Brain microvascular endothelial cell (primary cell): ENCODE measurements around the gene COASY.
A peak's percentile ranks its signal among the peaks of the same experiment; 100 is the strongest.

Source experiments
- DNase-seq: peaks from one replicate; pipeline ENCODE4 v3.0.0-alpha.2; 2020
- H3K27ac ChIP-seq: fragments of 250-450 bp; sonication (Bioruptor Pico); 2 replicates; pipeline ENCODE4 v1.5.1; 2020; ENCODE audit warnings: mild to moderate bottlenecking, moderate library complexity
- H3K27me3 ChIP-seq: fragments of 250-450 bp; sonication (Bioruptor Pico); replicated peaks from 2 replicates; pipeline ENCODE4 v1.5.1; 2020; ENCODE audit warnings: mild to moderate bottlenecking
- H3K36me3 ChIP-seq: fragments of 250-450 bp; sonication (Bioruptor Pico); replicated peaks from 2 replicates; pipeline ENCODE4 v1.5.1; 2020; ENCODE audit warnings: mild to moderate bottlenecking
- H3K4me3 ChIP-seq: 2 replicates; pipeline ENCODE4 v1.5.1; 2011; ENCODE audit warnings: low read depth, mild to moderate bottlenecking, control low read depth, low read length, moderate library complexity
- in situ Hi-C: cut with HindIII; loops from 2 replicates; pipeline ENCODE4 v1.10.0; 2017; ENCODE audit warnings: low sequenced_read_pairs, low pct_ligation_motif_present
- TF ChIP-seq, protein P1 (sequence below): IDR thresholded peaks from 2 replicates; pipeline ENCODE4 v1.5.1; 2011; ENCODE audit warnings: low read depth, mild to moderate bottlenecking, moderate library complexity, low read length, control low read depth, inconsistent platforms; ENCODE audit errors: missing control alignments

COASY gene

DNA sequence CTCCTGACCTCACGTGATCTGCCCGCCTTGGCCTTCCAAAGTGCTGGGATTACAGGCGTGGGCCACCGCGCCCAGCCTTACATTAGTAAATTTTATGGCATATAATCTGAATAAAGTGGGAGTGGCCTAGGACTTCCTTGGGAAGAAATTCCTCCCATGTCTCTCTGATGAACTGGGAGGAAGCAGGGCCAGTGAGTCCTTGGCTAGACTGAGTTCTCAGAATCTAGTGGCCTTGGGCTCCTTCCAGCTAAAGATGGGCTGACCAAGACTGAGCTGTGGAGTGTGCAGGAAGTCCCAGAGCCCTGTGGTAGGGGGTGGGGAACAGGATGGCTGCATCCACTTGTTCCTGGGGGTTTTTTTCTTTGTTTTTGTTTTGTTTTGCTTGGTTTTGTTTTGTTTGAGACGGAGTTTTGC, 35.9 kb upstream of the COASY start:
- peak overlapping the region; percentile 64 for H3K27ac ChIP-seq

DNA sequence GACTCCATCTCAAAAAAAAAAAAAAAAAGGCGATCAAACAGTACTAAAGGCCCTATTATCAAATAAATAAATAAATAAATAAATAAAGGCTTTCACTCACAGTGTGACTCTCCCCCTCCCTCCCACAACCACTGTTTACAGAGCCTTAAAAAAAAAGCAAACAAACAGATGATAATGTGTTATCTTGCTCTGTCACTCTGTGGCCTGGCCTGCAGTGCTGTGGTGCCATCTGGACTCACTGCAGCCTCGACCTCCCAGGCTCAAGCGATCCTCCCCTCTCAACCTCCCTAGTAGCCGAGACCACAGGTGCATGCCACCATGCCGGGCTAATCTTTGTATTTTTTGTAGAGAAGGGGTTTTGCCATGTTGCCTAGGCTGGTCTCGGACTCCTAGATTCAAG, 34.0 kb upstream of the COASY start:
- TF ChIP-seq, protein P1, sequence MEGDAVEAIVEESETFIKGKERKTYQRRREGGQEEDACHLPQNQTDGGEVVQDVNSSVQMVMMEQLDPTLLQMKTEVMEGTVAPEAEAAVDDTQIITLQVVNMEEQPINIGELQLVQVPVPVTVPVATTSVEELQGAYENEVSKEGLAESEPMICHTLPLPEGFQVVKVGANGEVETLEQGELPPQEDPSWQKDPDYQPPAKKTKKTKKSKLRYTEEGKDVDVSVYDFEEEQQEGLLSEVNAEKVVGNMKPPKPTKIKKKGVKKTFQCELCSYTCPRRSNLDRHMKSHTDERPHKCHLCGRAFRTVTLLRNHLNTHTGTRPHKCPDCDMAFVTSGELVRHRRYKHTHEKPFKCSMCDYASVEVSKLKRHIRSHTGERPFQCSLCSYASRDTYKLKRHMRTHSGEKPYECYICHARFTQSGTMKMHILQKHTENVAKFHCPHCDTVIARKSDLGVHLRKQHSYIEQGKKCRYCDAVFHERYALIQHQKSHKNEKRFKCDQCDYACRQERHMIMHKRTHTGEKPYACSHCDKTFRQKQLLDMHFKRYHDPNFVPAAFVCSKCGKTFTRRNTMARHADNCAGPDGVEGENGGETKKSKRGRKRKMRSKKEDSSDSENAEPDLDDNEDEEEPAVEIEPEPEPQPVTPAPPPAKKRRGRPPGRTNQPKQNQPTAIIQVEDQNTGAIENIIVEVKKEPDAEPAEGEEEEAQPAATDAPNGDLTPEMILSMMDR = no peak
- H3K27me3 ChIP-seq = no peaks in the 10 kb centered on the region
- in situ Hi-C loops = no loop called here
- H3K27ac ChIP-seq = no peak overlapping the region
- H3K4me3 ChIP-seq = no peak overlapping the region
- no peak for DNase-seq
- no peaks in the 10 kb centered on the region for H3K36me3 ChIP-seq

More for the DNA sequence above, 35.9 kb upstream of the COASY start:
- peak; percentile 66 for DNase-seq
- H3K36me3 ChIP-seq = no peaks in the 10 kb centered on the region
- TF ChIP-seq, protein P1 = no peak
- in situ Hi-C loops = no loop called here
- no peak overlapping the region for H3K4me3 ChIP-seq
- H3K27me3 ChIP-seq = no peaks in the 10 kb centered on the region

DNA sequence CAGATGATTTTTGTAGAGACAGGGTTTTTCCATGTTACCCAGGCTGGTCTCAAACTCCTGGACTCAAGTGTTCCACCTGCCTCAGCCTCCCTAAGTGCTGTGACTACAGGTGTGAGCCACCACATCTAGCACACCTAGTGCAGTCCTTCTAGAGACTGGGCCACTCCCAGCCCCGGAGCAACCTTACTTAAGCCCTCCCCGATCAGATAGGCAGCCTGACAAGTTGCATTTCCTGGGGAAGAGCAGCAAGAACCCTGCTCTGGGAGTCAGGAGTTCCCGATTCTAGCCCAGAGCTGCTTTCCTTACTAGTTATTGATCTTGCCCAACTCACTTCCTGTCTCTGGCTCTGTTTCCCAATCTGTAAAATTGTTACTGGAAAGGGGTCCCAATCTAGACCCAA, 32.9 kb upstream of the COASY start:
- in situ Hi-C loops = no loop called here
- H3K36me3 ChIP-seq = no peaks in the 10 kb centered on the region
- H3K27ac ChIP-seq = no peak overlapping the region
- no peak for DNase-seq
- H3K4me3 ChIP-seq = no peak overlapping the region
- H3K27me3 ChIP-seq = no peaks in the 10 kb centered on the region
- TF ChIP-seq, protein P1 = no peak

DNA sequence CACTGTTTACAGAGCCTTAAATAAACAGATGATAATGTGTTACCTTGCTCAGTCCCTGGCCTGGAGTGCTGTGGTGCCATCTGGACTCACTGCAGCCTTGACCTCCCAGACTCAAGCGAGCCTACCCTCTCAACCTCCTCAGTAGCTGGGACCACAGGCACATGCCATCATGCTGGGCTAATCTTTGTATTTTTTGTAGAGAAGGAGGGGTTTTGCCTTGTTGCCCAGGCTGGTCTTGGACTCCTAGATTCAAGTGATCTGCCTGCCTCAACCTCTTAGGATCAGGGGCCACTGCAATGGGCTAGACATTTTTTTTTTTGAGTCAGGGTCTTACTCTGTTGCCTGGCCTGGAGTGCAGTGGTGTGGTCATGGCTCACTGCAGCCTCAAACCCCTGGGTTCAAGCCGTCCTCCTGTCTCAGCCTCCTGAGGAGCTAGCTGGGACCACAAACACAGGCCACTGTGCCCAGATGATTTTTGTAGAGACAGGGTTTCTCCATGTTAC, 30.9 kb upstream of the COASY start:
- in situ Hi-C loops = no loop called here
- Histone ChIP-seq H3K4me3 (no peak overlapping the region), H3K36me3 (no peaks in the 10 kb centered on the region), H3K27me3 (no peaks in the 10 kb centered on the region), H3K27ac (no peak overlapping the region)
- no peak for DNase-seq
- TF ChIP-seq, protein P1 = no peak

DNA sequence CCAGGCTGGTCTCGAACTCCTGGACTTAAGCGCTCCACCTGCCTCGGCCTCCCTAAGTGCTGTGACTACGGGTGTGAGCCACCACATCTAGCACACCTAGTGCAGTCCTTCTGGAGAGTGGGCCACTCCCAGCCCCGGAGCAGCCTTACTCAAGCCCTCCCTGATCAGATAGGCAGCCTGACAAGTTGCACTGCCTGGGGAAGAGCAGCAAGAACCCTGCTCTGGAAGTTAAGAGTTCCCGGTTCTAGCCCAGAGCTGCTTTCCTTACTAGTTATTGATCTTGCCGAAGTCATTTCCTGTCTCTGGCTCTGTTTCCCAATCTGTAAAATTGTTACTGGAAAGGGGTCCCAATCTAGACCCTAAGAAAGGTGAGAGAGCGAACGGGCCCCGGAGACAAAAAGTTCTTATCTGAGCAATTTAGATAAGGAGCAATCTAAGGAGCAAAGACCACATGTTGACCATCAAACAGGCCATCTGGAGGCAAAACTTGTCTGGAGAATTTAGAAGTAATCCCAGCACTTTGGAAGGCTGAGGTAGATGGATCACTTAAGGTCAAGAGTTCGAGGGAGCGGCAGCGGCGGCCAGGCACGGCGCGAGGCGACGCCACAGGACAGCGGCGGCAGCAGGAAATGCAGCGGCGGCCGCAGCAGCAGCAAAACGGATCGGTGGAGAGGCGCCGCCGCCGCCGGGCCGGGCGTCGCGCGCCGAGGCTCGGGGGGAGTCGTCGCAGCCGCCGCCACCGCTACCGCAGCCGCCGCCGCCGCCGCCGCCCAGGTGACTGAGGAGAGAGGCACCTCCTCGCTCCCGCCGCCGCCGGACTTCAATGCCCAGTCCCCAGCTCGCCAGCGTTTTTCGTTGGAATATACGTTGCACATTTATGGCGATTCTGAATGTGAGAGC, 30.2 kb upstream of the COASY start:
- no peak for DNase-seq

More for the DNA sequence above, 30.2 kb upstream of the COASY start:
- TF ChIP-seq, protein P1 = peak; percentile 48
- no peaks in the 10 kb centered on the region for H3K36me3 ChIP-seq
- H3K27me3 ChIP-seq = no peaks in the 10 kb centered on the region
- no peak overlapping the region for H3K27ac ChIP-seq
- H3K4me3 ChIP-seq = peak overlapping the region; percentile 56
- in situ Hi-C loops = no loop called here
